Activated CD4-positive, alpha-beta T cell treated with anti-CD3 and anti-CD28 coated beads for 1 hour (primary cell): ENCODE measurements around the gene ENTPD6.
"Not testable (repeated sequence)": the region's sequence is repeated elsewhere in the genome, so short reads cannot be mapped to it uniquely, and the experiment has no call there.

ENCODE experiments used
- DNase-seq: peaks from one replicate; pipeline ENCODE4 v3.0.0-alpha.2; 2020

ENTPD6 gene

DNA sequence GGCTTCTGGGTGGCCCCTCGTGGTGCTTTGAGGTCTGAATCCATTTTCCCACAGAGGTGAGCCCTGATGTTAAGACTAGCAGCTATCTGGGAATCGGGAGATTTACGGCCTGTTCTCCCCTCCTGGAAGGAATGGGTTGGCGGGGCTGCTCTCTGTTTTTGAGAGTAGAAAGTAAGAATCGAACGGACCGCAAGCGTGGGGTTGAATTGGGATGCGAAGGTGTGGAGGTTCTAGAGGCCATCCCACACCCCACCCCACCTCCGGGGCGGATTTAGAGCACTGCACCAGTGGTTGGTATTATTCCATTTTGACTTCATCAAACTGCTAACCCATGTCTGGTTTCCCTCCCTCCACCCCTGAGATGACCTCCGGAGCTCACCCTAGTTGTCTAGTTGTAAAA lies 63.8 kb downstream of the ENTPD6 start:
- no peak for DNase-seq

GRCh38 chr20:25259788-25260254 lies 64.3 kb downstream of the ENTPD6 start:
- DNase-seq = no peak

DNA sequence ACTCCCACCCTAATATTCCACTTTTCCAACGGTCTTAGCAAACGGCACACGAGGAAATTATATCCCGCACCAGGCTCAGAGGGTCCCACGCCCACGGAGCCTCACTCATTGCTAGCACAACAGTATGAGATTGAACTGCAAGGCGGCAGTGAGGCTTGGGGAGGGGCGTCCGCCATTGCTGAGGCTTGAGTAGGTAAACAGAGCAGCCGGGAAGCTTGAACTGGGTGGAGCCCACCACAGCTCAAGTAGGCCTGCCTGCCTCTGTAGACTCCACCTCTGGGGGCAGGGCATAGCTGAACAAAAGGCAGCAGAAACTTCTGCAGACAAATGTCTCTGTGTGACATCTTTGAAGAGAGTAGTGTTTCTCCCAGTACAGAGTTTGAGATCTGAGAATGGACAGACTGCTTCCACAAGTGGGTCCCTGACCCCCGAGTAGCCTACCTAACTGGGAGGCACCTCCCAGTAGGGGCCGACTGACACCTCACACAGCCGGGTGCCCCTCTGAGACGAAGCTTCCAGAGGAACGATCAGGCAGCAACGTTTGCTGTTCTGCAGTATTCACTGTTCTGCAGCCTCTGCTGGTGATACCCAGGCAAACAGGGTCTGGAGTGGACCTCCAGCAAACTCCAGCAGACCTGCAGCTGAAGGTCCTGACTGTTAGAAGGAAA lies 65.4 kb downstream of the ENTPD6 start:
- not testable (repeated sequence) for DNase-seq

DNA sequence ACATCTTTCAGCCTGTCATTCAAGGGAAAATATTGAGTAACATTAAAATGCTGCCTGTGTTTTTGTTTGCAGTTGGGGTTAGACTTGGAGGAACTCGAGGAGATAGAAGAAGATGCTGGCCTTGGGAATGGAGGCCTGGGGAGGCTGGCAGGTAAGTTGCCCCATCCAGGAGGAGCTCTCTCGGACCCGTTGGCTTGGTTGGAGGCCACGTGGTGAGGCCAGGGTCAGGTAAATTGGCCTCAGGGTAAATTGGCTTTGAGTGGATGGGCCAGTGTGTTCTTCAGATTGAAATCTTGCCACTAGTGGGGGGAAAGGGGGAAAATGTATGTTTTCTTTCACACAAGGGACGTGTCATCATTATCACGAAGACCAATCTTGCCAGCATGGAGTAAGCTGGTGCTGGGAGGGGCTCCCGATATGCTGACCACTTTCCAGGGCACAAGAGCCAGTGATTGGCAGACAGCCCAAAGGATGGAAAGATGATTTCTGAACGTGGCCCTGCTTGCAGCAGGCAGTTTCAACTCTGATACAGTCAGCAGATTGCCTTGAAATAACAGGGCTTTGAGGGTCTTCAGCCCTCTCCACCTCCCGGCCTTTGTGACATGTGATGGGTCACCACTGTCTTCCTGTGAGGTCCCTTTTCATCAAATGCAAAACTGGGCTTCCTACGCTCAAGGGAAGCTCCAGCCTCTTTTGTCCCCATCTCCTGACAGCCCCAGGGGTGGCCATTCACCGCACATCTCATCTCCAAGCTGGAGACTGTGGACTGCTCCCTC lies 73.7 kb downstream of the ENTPD6 start:
- no peak for DNase-seq

- DNase-seq = no peak
Observed at GRCh38 chr20:25269833-25270170, 74.3 kb downstream of the ENTPD6 start.

DNA sequence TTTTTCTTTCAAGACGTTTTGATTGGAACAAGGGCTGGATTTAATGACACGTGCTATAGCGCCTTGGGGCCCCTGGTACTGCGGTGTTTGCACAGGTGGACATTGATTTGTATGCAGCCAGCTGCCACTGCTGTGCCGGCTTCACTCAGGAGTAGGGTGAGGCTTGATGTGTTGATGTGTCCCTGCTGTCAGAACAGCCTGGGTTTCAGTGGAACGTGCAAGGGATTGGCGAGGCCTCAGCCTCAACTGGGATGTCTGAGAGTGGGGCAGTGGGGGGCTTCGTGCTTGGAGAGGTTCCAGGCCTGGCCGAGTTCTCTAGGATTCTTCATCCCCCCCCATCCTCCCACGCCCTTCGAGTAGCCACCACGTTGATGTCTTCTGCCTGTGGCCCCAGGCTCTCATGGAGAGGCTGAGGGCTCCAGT lies 75.3 kb downstream of the ENTPD6 start:
- no peak for DNase-seq

DNA sequence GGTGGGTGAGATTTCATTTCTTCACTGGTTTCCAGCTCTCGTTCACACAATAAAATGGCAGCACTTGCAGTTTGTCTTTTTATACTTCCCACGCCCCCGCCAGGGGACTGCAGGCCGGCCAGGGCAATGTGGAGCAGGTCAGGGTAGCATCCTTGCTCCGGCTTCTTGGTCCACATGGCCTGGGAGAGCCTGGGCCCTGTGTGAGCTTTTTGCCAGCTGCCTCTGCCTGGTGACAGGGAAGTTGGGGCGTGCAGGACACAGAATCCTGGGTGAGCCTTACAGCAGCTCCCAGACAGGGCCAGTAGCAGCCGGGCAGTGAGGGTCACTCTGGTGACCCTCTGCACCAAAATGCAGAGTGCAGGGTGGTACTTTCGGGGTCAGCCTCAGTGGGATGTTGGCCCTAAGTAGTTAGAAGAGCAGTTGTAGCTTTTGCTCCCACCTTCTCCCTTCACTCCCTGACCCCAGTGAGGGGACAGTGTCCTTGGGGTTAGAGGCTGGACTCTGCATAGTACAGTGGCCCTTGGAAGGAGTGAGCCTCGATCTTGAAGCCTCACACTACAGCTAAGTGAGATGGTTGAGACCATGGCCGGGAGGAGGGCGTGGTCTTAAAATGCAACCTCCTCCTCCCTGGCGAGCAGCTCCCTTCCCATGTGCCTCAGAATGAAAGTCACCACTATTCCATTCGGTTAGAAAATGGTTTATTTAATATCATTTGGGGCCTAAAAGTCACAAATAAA lies 76.1 kb downstream of the ENTPD6 start:
- DNase-seq = no peak

DNA sequence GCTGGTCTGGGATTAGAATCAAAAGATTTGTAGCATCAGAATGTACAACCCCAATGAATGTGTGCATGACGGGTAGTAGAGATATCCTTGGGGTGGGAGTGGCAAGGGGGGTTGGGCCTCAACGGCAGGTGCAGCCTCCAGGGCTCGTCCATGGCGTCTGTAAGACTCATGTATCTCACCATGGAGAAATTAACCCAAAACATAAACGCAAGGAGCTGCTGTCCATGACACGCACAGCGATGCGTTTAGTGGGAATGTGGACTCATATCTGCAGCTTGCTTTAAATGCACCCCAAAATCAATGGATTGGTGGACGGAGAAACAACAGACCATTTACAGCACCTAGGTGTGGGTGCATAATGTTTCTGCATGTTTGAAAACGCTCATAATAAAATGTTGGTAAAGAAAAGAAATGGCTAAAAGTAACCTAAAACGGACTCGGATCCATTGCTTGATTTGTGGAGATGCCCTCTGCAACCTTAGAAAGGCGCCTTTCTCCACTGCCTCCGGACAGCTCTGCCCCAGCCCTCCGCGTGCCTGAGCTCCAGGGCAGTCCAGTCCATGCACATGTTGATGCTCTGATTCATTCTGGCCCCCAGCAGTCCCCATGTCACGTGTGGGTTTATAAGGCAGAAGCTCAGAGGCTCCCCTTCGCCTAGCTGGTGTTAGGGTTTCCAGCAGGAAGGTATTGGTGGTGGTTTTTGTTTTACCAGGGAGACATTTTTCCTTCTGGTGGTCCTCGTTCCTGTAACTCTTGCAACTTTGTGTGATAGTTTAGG lies 76.9 kb downstream of the ENTPD6 start:
- no peak for DNase-seq

DNA sequence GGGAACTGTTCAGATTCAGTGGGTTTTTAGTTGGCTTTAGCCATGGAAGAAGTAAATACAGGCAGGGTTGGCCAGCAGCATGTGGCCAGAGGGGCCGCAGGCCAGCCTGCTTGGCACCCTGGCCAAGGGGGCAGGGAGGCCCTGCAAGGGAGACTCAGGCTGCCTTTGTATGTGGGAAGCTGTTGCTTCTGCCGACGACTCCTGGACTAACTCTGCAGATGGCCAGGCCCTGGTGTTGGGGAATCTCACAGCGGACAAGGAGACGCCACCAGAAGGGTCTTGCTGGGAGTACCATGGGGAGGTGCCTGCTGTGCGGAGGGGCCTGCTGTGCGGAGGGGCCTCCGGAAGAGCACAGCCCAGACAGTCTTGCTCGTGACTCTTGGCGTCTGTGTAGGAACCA lies 77.5 kb downstream of the ENTPD6 start:
- no peak for DNase-seq

GRCh38 chr20:25273541-25274358 lies 78.2 kb downstream of the ENTPD6 start:
- no peak for DNase-seq

DNA sequence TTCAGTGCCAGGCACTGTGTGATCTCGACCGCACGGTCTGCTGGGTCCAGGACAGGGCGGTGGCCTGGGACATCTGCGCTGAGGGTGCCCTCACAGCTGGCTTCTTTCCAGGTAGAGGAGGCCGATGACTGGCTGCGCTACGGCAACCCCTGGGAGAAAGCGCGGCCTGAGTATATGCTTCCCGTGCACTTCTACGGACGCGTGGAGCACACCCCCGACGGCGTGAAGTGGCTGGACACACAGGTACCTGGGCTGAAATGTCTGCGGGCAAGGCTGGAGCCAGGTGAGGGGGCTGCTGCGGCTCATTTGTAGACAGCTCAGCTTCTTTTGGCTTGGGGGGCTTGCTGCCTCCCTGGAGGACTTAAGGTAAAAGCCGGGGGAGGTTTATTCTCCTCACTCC lies 79.0 kb downstream of the ENTPD6 start:
- no peak for DNase-seq

- DNase-seq = no peak
Observed at GRCh38 chr20:25274891-25275812, 79.6 kb downstream of the ENTPD6 start.

DNA sequence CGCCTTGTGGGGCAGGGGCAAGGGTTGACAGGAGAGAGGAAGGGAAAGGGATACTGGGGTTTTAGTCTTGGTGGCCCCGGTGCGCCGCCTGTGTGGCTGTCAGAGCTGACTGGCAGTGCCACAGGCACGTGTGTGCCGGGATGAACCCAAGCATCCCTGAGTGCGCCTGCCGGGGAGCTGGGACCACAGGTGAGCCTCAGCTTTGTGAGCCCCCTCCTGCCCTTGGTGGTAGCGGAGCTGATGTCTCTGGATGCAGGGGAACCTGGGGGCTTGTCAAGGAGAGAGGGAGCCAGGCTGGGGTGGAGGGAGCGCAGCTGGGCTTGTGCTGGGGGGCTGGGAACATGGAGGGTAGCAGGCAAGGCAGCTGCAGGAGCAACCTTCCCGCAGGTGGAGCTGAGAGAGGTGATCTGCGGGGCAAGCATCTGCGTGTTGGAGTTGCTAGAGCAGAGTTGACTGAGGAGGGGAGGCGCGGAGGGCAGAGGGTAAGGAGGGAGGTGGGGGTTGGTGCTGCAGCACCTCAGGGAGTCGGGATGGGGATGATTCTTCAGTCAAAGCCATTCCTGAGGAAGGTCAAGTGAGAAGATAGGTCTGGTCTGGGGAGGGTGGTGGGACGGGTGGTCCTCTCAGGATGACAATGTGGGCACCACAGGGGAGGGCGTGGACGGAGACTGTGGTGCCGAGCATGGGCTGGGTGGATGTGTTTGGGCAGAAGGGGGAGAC lies 80.5 kb downstream of the ENTPD6 start:
- DNase-seq = no peak
